Small intestine (tissue), 7 donors: ENCODE measurements around the gene TUT7. TPM values are rescaled to one million over a fixed set of nuclear protein-coding genes. Genes with fewer than 3 reads are reported as not detected.

Experiments used
- DNase-seq, 2 donors: peaks; one replicate each; pipeline versions ENCODE4 v3.0.0 to v3.0.0-alpha.2; 2013
- FAIRE-seq: peaks from 2 replicates; lab custom pipeline; 2012; peaks lifted over from hg19 to GRCh38; lab: Jason Lieb, UNC
- H3K27ac ChIP-seq, 3 donors: one replicate each; pipeline ENCODE4 v1.5.1; 2013; ENCODE audit warnings: low read length in 2 of 3, mild to moderate bottlenecking in 2 of 3, control low read depth in 1 of 3, inconsistent platforms in 1 of 3, low read depth in 1 of 3, moderate library complexity in 1 of 3
- H3K27me3 ChIP-seq, 3 donors: one replicate each; pipeline ENCODE4 v1.6.1; 2013; ENCODE audit warnings: low read length in 3 of 3, inconsistent platforms in 1 of 3; ENCODE audit not compliant: control insufficient read depth in 3 of 3, insufficient read depth in 3 of 3
- H3K36me3 ChIP-seq, 3 donors: one replicate each; pipeline ENCODE4 v1.6.1; 2013; ENCODE audit warnings: low read length in 3 of 3, inconsistent platforms in 1 of 3, low read depth in 1 of 3, mild to moderate bottlenecking in 1 of 3, moderate library complexity in 1 of 3; ENCODE audit not compliant: control insufficient read depth in 3 of 3, insufficient read depth in 2 of 3
- H3K4me1 ChIP-seq, 3 donors: one replicate each; pipeline ENCODE4 v1.6.1; 2013; ENCODE audit warnings: low read length in 2 of 3, inconsistent platforms in 1 of 3, low read depth in 1 of 3, mild to moderate bottlenecking in 1 of 3, moderate library complexity in 1 of 3; ENCODE audit not compliant: control insufficient read depth in 3 of 3, insufficient read depth in 2 of 3
- H3K4me3 ChIP-seq, 3 donors: one replicate each; pipeline ENCODE4 v1.5.1; 2013; ENCODE audit warnings: low read length in 3 of 3, control low read depth in 1 of 3, inconsistent platforms in 1 of 3, low read depth in 1 of 3, mild to moderate bottlenecking in 1 of 3, moderate library complexity in 1 of 3
- H3K9me3 ChIP-seq, 2 donors: one replicate each; pipeline ENCODE4 v1.6.1; 2013; ENCODE audit warnings: low read depth in 1 of 2, low read length in 1 of 2; ENCODE audit not compliant: control insufficient read depth in 2 of 2, insufficient read depth in 1 of 2
- WGBS, 3 donors: extraction: QIAGEN DNeasy Blood & Tissue Kit; methylation state at CpG; one replicate each; pipeline ENCODE4 v1.1.7; 2013; 5-methylcytosine and 5-hydroxymethylcytosine counted together
- polyA plus RNA-seq, 4 donors: library from polyadenylated mRNA; stranded (reverse) in 3 of 4; unstranded in 1 of 4; fragments of 200-250 nt in 3 of 4; fragments of 120-200 nt in 1 of 4; gene quantifications; one replicate each; pipeline versions ENCODE4 v1.2.1 to v1.2.3, GENCODE V29; 2013
- donor health status: healthy with polysubstance abuse.
- donor health status: control.
- donor health status: control.
- donor health status: Bipolar disorder and iron deficiency.
- donor health status: healthy.

Gene TUT7
- polyA plus RNA-seq, 4 donors = 11.1 to 28.6 (median 22.0) TPM

- Histone ChIP-seq H3K4me3 (no peak overlapping the region), H3K27me3 (no peaks in the 10 kb centered on the region), H3K4me1 (peaks cover 0 to 5% (median 0%) of the 10 kb centered on the region in 3 donors), H3K36me3 (no peaks in the 10 kb centered on the region), H3K9me3 (no peaks in the 10 kb centered on the region), H3K27ac (no peak overlapping the region)
- WGBS, 3 donors = 65 to 69% (median 68%) methylated on average over 10 of the region's 10 CpGs
- no peak for DNase-seq
- no peak for FAIRE-seq
Measured at GRCh38 chr9:86238861-86239770, 115.1 kb downstream of the TUT7 start.

Other genes starting within 250 kb of the TUT7 start
- gene C9orf153, start 94.8 kb downstream of the TUT7 start, polyA plus RNA-seq = under 1 TPM in 2 of 4 donors, not detected in 2; 0.04 to 0.10 TPM
- 10 to 100 TPM; 28.0 to 38.6 (median 37.3) TPM for gene ISCA1, start 71.9 kb downstream of the TUT7 start, polyA plus RNA-seq